ENCODE results near the gene NME3. TPM values are rescaled to one million over a fixed set of nuclear protein-coding genes. Genes with fewer than 3 reads are reported as not detected.
A peak's percentile ranks its signal among the peaks of the same experiment; 100 is the strongest.

Gene NME3
- total and polyA plus RNA-seq, 3 donors from 2014 or later, result 29.3 to 119 (median 100) TPM

GRCh38 chr16:1723450-1724147, 47.7 kb downstream of the NME3 start:
- intact Hi-C loops (cut with DNase I; ENCODE audit: low total_unique reads), result no loop called here
- peak; percentile 52 to 81 (median 63) for TF ChIP-seq CTCF (IDR thresholded peaks at IDR 0.05)
- TF ChIP-seq POLR2A (IDR thresholded peaks at IDR 0.05), result no peak
- Histone ChIP-seq H3K27ac (no peak overlapping the region), H3K4me1 (peaks cover 3% of the 10 kb centered on the region), H3K4me3 (no peak overlapping the region), H3K36me3 (ENCODE audit: low read depth, missing control alignments) (no peaks in the 10 kb centered on the region), H3K27me3 (no peaks in the 10 kb centered on the region), H3K9me3 (no peaks in the 10 kb centered on the region)
- DNase-seq, result peak; percentile 65
- WGBS, 2 donors, result 52 to 57% methylated on average over 6 of the region's 6 CpGs

- TF ChIP-seq POLR2A (IDR thresholded peaks at IDR 0.05) (no peak), CTCF (IDR thresholded peaks at IDR 0.05) (no peak)
- H3K4me3 ChIP-seq, result no peak overlapping the region
- H3K27ac ChIP-seq, result no peak overlapping the region
- intact Hi-C loops (cut with DNase I; ENCODE audit: low total_unique reads), result no loop called here
- H3K9me3 ChIP-seq, result no peaks in the 10 kb centered on the region
- H3K4me1 ChIP-seq, result peaks cover 3% of the 10 kb centered on the region
- no peaks in the 10 kb centered on the region for H3K27me3 ChIP-seq
- WGBS, 2 donors, result 95% methylated on average over 9 of the region's 9 CpGs
- H3K36me3 ChIP-seq (ENCODE audit: low read depth, missing control alignments), result no peaks in the 10 kb centered on the region
- DNase-seq, result no peak
Observed at GRCh38 chr16:1721372-1721771, 50.0 kb downstream of the NME3 start.

Small RNA genes within 50 kb of the gene (microRNA-seq; reads per million reads assigned to microRNA genes)
- 0 to 1.4 reads per million in 2 donors for gene MIR3177 (ENCODE audit: borderline number of aligned reads in 2 of 2, borderline replicate concordance in 1 of 2)

Small RNA genes within 50 kb of the gene (small RNA-seq; reads per million reads assigned to genes)
- gene MIR3177, result 0 reads per million in 2 donors

Other genes with a start within 250 kb of the NME3 start
- 10 to 100 TPM; 19.4 to 21.4 TPM for gene TMEM204, start 237.9 kb downstream of the NME3 start, total RNA-seq
- gene TMEM204, start 237.9 kb downstream of the NME3 start, polyA plus RNA-seq (ENCODE audit: insufficient read depth, low read depth, low replicate concordance), result 13.7 TPM
- gene IFT140, start 159.5 kb downstream of the NME3 start, total RNA-seq, result 10 to 100 TPM; 57.4 to 74.0 TPM
- 113 TPM for gene IFT140, start 159.5 kb downstream of the NME3 start, polyA plus RNA-seq (ENCODE audit: insufficient read depth, low read depth, low replicate concordance)
- gene CRAMP1, start 159.2 kb downstream of the NME3 start, total RNA-seq, result 10 to 100 TPM; 54.8 to 65.1 TPM
- gene CRAMP1, start 159.2 kb downstream of the NME3 start, polyA plus RNA-seq (ENCODE audit: insufficient read depth, low read depth, low replicate concordance), result 54.1 TPM
- 10 to 100 TPM; 25.8 to 27.9 TPM for gene JPT2, start 93.3 kb downstream of the NME3 start, total RNA-seq
- 45.2 TPM for gene JPT2, start 93.3 kb downstream of the NME3 start, polyA plus RNA-seq (ENCODE audit: insufficient read depth, low read depth, low replicate concordance)
- 100 to 1,000 TPM; 128 to 154 TPM for gene MAPK8IP3, start 65.3 kb downstream of the NME3 start, total RNA-seq
- 52.7 TPM for gene MAPK8IP3, start 65.3 kb downstream of the NME3 start, polyA plus RNA-seq (ENCODE audit: insufficient read depth, low read depth, low replicate concordance)
- gene EME2, start 1.3 kb upstream of the NME3 start, total RNA-seq, result 10 to 100 TPM; 20.3 to 34.2 TPM
- 12.5 TPM for gene EME2, start 1.3 kb upstream of the NME3 start, polyA plus RNA-seq (ENCODE audit: insufficient read depth, low read depth, low replicate concordance)
- gene MRPS34, start 1.6 kb upstream of the NME3 start, total RNA-seq, result 10 to 100 TPM; 66.5 to 81.6 TPM
- 49.2 TPM for gene MRPS34, start 1.6 kb upstream of the NME3 start, polyA plus RNA-seq (ENCODE audit: insufficient read depth, low read depth, low replicate concordance)
- gene SPSB3, start 11.0 kb upstream of the NME3 start, total RNA-seq, result 100 to 1,000 TPM; 111 to 114 TPM
- 43.8 TPM for gene SPSB3, start 11.0 kb upstream of the NME3 start, polyA plus RNA-seq (ENCODE audit: insufficient read depth, low read depth, low replicate concordance)
- gene NUBP2, start 11.4 kb upstream of the NME3 start, total RNA-seq, result 10 to 100 TPM; 81.5 to 90.8 TPM
- gene NUBP2, start 11.4 kb upstream of the NME3 start, polyA plus RNA-seq (ENCODE audit: insufficient read depth, low read depth, low replicate concordance), result 49.8 TPM
- 1 to 10 TPM; 3.2 to 6.7 TPM for gene IGFALS, start 22.2 kb upstream of the NME3 start, total RNA-seq
- gene IGFALS, start 22.2 kb upstream of the NME3 start, polyA plus RNA-seq (ENCODE audit: insufficient read depth, low read depth, low replicate concordance), result 0.38 TPM
- gene HAGH, start 55.3 kb upstream of the NME3 start, total RNA-seq, result 100 to 1,000 TPM; 163 to 176 TPM
- 266 TPM for gene HAGH, start 55.3 kb upstream of the NME3 start, polyA plus RNA-seq (ENCODE audit: insufficient read depth, low read depth, low replicate concordance)
- gene FAHD1, start 55.7 kb upstream of the NME3 start, total RNA-seq, result 10 to 100 TPM; 57.5 to 65.8 TPM
- 20.6 TPM for gene FAHD1, start 55.7 kb upstream of the NME3 start, polyA plus RNA-seq (ENCODE audit: insufficient read depth, low read depth, low replicate concordance)
- 10 to 100 TPM; 34.6 to 53.9 TPM for gene MEIOB, start 100.6 kb upstream of the NME3 start, total RNA-seq
- gene MEIOB, start 100.6 kb upstream of the NME3 start, polyA plus RNA-seq (ENCODE audit: insufficient read depth, low read depth, low replicate concordance), result 53.8 TPM
- gene HS3ST6, start 146.9 kb upstream of the NME3 start, total RNA-seq, result 1 to 10 TPM in 1 of 2 donors, under 1 TPM in 1; 0.94 to 1.6 TPM
- gene HS3ST6, start 146.9 kb upstream of the NME3 start, polyA plus RNA-seq (ENCODE audit: insufficient read depth, low read depth, low replicate concordance), result 0.34 TPM
- 10 to 100 TPM; 17.5 to 19.8 TPM for gene MSRB1, start 171.7 kb upstream of the NME3 start, total RNA-seq
- gene MSRB1, start 171.7 kb upstream of the NME3 start, polyA plus RNA-seq (ENCODE audit: insufficient read depth, low read depth, low replicate concordance), result 35.2 TPM
- 1 to 10 TPM; 7.3 to 9.8 TPM for gene RPL3L, start 183.1 kb upstream of the NME3 start, total RNA-seq
- gene RPL3L, start 183.1 kb upstream of the NME3 start, polyA plus RNA-seq (ENCODE audit: insufficient read depth, low read depth, low replicate concordance), result 10.4 TPM
- 100 to 1,000 TPM; 127 to 211 TPM for gene NDUFB10, start 188.0 kb upstream of the NME3 start, total RNA-seq
- gene NDUFB10, start 188.0 kb upstream of the NME3 start, polyA plus RNA-seq (ENCODE audit: insufficient read depth, low read depth, low replicate concordance), result 186 TPM
- 1,000 to 10,000 TPM in 1 of 2 donors, 100 to 1,000 TPM in 1; 744 to 1,779 TPM for gene RPS2, start 193.3 kb upstream of the NME3 start, total RNA-seq
- gene RPS2, start 193.3 kb upstream of the NME3 start, polyA plus RNA-seq (ENCODE audit: insufficient read depth, low read depth, low replicate concordance), result 1,272 TPM
- 100 to 1,000 TPM in 1 of 2 donors, 10 to 100 TPM in 1; 86.7 to 210 TPM for gene RNF151, start 195.3 kb upstream of the NME3 start, total RNA-seq
- gene RNF151, start 195.3 kb upstream of the NME3 start, polyA plus RNA-seq (ENCODE audit: insufficient read depth, low read depth, low replicate concordance), result 153 TPM
- 100 to 1,000 TPM in 1 of 2 donors, 10 to 100 TPM in 1; 83.4 to 109 TPM for gene TBL3, start 200.5 kb upstream of the NME3 start, total RNA-seq
- 77.1 TPM for gene TBL3, start 200.5 kb upstream of the NME3 start, polyA plus RNA-seq (ENCODE audit: insufficient read depth, low read depth, low replicate concordance)
- gene NOXO1, start 209.9 kb upstream of the NME3 start, total RNA-seq, result 1 to 10 TPM; 4.8 to 7.6 TPM
- gene NOXO1, start 209.9 kb upstream of the NME3 start, polyA plus RNA-seq (ENCODE audit: insufficient read depth, low read depth, low replicate concordance), result 3.7 TPM
- gene GFER, start 212.7 kb upstream of the NME3 start, total RNA-seq, result 10 to 100 TPM; 25.7 to 25.8 TPM
- gene GFER, start 212.7 kb upstream of the NME3 start, polyA plus RNA-seq (ENCODE audit: insufficient read depth, low read depth, low replicate concordance), result 40.0 TPM
- gene SYNGR3, start 218.4 kb upstream of the NME3 start, total RNA-seq, result 10 to 100 TPM; 20.9 to 33.5 TPM
- gene SYNGR3, start 218.4 kb upstream of the NME3 start, polyA plus RNA-seq (ENCODE audit: insufficient read depth, low read depth, low replicate concordance), result 10.0 TPM
- 10 to 100 TPM; 80.4 to 94.6 TPM for gene ZNF598, start 238.3 kb upstream of the NME3 start, total RNA-seq
- gene ZNF598, start 238.3 kb upstream of the NME3 start, polyA plus RNA-seq (ENCODE audit: insufficient read depth, low read depth, low replicate concordance), result 46.3 TPM
- 1 to 10 TPM; 7.3 to 8.2 TPM for gene NPW, start 248.2 kb upstream of the NME3 start, total RNA-seq
- gene NPW, start 248.2 kb upstream of the NME3 start, polyA plus RNA-seq (ENCODE audit: insufficient read depth, low read depth, low replicate concordance), result 3.9 TPM

All from testis (tissue), 3 donors.